Activated T-helper 1 cell treated with anti-CD3 and anti-CD28 coated beads, Interleukin-12 subunit alpha, Interleukin-12 subunit beta, Interleukin-2, Interleukin-4 antibody, amounts not matched to agents 30 ng/mL and 10 ng/mL and 1 ng/mL, durations not matched to agents 14 hours and 24 hours and 36 hours (primary cell): ENCODE data around the gene SAMD8. TPM values are rescaled to one million over a fixed set of nuclear protein-coding genes. Genes with fewer than 3 reads are reported as not detected.

Experiments used
- DNase-seq: peaks from one replicate; pipeline ENCODE4 v3.0.0; 2021; ENCODE audit warnings: low spot score
- H3K27ac Mint-ChIP-seq: one replicate; pipeline ENCODE4 v1.8.0; 2021; ENCODE audit warnings: mild to moderate bottlenecking, mixed read lengths
- H3K27me3 Mint-ChIP-seq: one replicate; pipeline ENCODE4 v1.8.0; 2022; ENCODE audit warnings: mild to moderate bottlenecking, moderate library complexity, mixed read lengths; ENCODE audit not compliant: insufficient read depth
- H3K36me3 Mint-ChIP-seq: one replicate; pipeline ENCODE4 v1.8.0; 2021; ENCODE audit warnings: low read depth, mixed read lengths
- H3K4me1 Mint-ChIP-seq: one replicate; pipeline ENCODE4 v1.8.0; 2021; ENCODE audit warnings: low read depth, mixed read lengths
- H3K4me3 Mint-ChIP-seq: one replicate; pipeline ENCODE4 v1.8.0; 2021; ENCODE audit warnings: mild to moderate bottlenecking, moderate library complexity, mixed read lengths
- H3K9me3 Mint-ChIP-seq: one replicate; pipeline ENCODE4 v1.8.0; 2021; ENCODE audit warnings: mixed read lengths
- intact Hi-C: fragments of 100-400 bp; cut with micrococcal nuclease; formaldehyde crosslinking; loops from one replicate; pipeline ENCODE4 v1.15.1; 2024
- total RNA-seq: library from RNA; stranded (reverse); gene quantifications from 2 replicates; pipeline ENCODE4 v1.2.3, GENCODE V29; 2022

The SAMD8 gene
- total RNA-seq, 1 donor from 2014 or later: 16.2 TPM

DNA sequence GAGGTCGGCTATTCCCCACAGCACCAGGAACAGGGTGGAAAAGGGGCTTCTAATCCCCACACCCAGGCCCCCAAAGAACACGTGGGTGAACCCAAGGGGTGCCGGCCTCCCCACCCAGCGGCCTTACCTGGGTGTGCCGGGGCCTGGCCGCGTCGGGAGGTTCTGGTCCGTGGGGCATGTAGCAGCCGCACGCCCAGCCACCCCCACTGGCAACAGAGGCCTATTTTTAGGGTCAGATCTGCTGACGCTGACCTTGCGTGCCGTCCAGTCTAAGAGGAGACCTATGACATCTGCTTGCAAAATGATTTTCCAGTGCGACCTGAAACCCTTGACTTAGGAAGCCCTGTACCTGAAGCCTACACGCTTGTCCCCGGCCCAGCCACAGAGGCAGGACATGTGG is 38.0 kb upstream of the SAMD8 start:
- H3K36me3 Mint-ChIP-seq: no peaks in the 10 kb centered on the region
- H3K4me1 Mint-ChIP-seq: peaks cover 19% of the 10 kb centered on the region
- no peak for DNase-seq
- H3K9me3 Mint-ChIP-seq: no peaks in the 10 kb centered on the region
- intact Hi-C loops: no loop called here
- H3K27ac Mint-ChIP-seq: no peak overlapping the region
- H3K27me3 Mint-ChIP-seq: no peaks in the 10 kb centered on the region
- no peak overlapping the region for H3K4me3 Mint-ChIP-seq

DNA sequence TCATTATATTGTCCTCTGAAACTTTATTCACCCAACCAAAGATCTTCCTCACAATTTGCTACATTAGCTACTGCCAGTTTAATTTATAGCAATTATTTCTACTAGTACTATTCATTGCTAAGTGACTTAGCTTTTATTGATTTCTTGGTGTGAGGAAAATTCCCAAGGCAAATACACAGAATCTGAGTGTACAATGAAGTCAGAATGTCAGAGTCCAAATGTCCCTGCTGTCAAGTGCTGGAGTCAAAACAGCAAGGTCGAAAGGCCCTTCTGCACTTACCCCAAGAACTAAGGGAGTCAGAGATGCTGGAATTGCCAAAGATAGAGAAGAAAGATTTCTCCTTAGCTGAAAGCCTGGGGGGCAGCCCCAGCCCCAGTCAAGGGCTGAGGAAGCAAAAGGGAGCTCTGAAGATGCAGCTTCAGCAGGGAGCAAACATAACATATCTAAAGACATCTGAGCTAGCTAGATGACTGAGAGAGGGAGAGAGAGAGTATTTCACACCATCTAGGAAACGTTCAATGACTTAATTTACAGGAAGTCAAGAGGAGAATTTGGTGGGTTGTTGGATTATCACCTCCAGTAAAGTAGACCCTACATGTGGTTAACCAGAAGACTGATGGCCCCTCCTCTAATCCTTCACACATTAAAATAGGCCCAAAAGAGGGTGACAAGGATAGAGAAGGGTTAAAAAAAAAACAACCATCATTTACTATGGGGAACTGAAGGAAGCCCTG is 36.6 kb upstream of the SAMD8 start:
- intact Hi-C loops: no loop called here
- Mint-ChIP-seq H3K9me3 (no peaks in the 10 kb centered on the region), H3K4me3 (no peak overlapping the region), H3K4me1 (peaks cover 19% of the 10 kb centered on the region), H3K27ac (no peak overlapping the region), H3K27me3 (no peaks in the 10 kb centered on the region), H3K36me3 (no peaks in the 10 kb centered on the region)
- DNase-seq: no peak

DNA sequence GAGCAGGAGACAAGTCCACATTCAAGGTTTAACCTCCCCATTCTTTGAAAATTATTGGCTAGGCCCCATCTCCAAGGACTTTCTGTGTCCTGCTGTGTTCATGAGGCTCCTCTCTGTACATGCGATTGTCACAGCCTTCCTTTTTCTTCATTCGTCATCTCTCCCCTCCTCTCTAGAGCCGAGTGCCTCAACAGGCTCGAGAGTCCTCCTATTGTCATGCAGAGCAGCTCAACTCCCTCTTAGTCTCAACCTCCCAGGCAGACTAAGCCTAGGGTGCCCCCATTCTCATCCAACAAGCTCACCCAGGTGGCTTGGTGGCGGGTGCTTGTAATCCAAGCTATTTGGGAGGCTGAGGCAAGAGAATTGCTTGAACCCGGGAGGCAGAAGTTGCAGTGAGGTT is 35.1 kb upstream of the SAMD8 start:
- Mint-ChIP-seq H3K36me3 (no peaks in the 10 kb centered on the region), H3K4me3 (no peak overlapping the region), H3K27ac (no peak overlapping the region), H3K27me3 (no peaks in the 10 kb centered on the region), H3K9me3 (peaks cover 3% of the 10 kb centered on the region), H3K4me1 (peaks cover 14% of the 10 kb centered on the region)
- DNase-seq: no peak
- intact Hi-C loops: no loop called here

DNA sequence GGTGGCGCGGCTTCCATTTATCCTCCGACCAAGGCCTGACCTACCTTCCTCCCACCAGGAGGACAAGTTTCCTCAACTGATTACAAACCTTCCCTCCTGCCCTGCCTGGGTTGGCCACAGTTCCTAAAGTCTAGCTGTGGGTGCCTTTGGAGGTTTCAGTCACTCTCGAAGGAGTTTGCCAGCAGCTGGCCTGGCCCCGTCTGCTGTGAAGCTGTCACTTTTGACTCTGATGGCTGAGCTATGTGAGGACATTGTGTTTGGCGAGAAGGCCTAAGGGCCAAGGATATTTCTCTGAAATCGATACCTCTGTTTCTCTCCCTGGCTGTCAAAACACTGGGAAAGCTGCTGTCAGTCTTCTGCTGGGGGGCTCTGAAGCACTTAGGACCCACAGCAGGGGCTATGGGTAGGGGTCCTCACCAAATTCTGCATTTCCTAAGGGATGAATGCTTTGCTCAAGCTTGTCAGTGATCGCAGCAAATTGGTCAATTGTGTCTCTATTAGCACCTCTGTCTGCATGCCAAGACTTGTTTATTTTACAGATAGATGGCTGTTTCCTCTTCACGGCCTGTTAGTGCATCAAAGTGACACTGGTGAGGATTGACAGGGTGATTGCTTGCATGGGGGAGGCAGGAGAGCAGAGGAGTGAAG is 31.9 kb upstream of the SAMD8 start:
- Mint-ChIP-seq H3K36me3 (no peaks in the 10 kb centered on the region), H3K27ac (no peak overlapping the region), H3K4me3 (no peak overlapping the region), H3K27me3 (peaks cover 4% of the 10 kb centered on the region), H3K4me1 (peaks cover 11% of the 10 kb centered on the region), H3K9me3 (peaks cover 7% of the 10 kb centered on the region)
- no peak for DNase-seq
- intact Hi-C loops: no loop called here

DNA sequence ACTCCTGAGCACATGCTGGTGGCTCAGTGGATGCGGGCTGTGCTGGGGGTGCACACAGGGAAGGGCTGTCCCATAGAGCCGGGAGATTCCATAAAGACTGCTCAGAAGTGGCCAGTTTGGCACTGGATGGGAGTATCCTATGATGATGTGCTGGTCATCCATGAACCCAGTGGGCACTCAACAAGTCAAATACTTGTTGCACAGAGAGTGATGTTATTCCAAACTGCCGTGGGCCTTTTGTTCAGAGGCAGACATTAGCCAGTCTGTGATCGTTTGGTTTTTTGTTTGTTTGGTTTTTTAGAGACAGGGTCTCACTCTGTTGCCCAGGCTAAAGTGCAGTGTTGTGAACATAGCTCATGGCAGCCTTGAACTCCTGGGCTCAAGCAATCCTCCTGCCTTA is 30.9 kb upstream of the SAMD8 start:
- Mint-ChIP-seq H3K27ac (no peak overlapping the region), H3K9me3 (peaks cover 7% of the 10 kb centered on the region), H3K27me3 (peaks cover 4% of the 10 kb centered on the region), H3K4me1 (peaks cover under 1% of the 10 kb centered on the region), H3K4me3 (no peak overlapping the region), H3K36me3 (no peaks in the 10 kb centered on the region)
- no peak for DNase-seq
- intact Hi-C loops: no loop called here

DNA sequence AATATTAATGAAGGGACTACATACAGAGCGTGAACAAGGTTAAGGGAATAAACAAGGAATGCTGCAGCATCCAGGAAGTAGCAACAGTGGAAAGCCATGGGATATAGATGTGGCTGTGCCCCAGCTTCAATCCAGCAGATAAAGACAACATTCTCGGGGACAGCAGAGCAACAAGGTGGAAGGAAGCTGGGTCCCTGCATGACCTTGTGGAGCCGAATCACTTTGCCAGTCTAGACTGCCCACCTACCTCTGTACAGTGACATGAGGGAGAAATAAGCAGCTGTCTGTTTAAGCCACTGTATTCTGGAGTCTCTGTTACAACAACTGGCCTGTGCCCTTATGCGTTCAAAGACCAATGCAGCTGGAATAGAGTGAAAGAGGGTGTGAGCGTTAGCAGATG is 30.1 kb upstream of the SAMD8 start:
- H3K36me3 Mint-ChIP-seq: no peaks in the 10 kb centered on the region
- H3K27me3 Mint-ChIP-seq: peaks cover 4% of the 10 kb centered on the region
- H3K4me3 Mint-ChIP-seq: no peak overlapping the region
- H3K4me1 Mint-ChIP-seq: no peaks in the 10 kb centered on the region
- no peak overlapping the region for H3K27ac Mint-ChIP-seq
- H3K9me3 Mint-ChIP-seq: peaks cover 7% of the 10 kb centered on the region
- intact Hi-C loops: no loop called here
- no peak for DNase-seq

DNA sequence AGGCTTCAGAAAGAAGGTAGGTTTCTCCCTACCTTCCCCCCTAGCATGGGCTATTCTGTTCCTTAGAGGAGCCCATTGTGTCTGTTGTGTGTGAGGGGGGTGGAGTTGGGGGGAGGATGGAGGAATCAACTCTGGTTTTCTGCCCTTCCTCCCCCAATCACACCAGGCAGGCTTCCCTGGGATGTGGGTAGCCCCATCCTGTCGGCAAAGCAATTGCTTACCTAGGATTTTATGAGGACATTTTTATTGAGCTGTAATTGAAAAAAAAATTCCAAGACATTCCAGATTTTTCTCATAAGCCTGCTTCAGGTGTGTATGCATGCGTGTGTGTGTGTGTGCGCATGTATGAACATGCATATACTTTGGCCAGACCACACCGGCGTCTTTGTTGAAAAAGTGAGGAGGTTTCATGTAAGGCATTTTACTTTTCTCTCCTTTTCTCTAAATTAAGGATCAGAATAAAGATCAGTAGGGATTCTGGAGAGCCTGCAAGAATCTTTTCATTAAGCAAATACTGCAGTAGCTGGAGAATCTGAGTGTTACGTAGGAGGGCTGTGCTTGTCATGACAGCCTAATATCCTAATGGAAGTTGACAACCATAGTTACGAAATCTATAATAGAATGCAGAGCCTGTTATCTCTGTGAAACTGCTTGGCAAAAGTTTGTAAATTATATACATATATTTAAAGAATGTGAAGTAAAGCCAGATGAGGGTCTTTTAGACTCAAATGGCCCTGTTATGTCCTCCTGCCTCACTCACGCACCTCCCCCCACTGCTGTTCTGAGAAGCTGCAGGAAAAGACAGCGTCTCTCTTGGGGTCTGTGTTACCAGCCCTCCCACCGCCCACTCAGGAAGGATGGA is 27.3 kb upstream of the SAMD8 start:
- H3K4me3 Mint-ChIP-seq: no peak overlapping the region
- H3K36me3 Mint-ChIP-seq: no peaks in the 10 kb centered on the region
- peaks cover 7% of the 10 kb centered on the region for H3K9me3 Mint-ChIP-seq
- no peak overlapping the region for H3K27ac Mint-ChIP-seq
- H3K4me1 Mint-ChIP-seq: no peaks in the 10 kb centered on the region
- DNase-seq: no peak
- intact Hi-C loops: no loop called here
- peaks cover 4% of the 10 kb centered on the region for H3K27me3 Mint-ChIP-seq

DNA sequence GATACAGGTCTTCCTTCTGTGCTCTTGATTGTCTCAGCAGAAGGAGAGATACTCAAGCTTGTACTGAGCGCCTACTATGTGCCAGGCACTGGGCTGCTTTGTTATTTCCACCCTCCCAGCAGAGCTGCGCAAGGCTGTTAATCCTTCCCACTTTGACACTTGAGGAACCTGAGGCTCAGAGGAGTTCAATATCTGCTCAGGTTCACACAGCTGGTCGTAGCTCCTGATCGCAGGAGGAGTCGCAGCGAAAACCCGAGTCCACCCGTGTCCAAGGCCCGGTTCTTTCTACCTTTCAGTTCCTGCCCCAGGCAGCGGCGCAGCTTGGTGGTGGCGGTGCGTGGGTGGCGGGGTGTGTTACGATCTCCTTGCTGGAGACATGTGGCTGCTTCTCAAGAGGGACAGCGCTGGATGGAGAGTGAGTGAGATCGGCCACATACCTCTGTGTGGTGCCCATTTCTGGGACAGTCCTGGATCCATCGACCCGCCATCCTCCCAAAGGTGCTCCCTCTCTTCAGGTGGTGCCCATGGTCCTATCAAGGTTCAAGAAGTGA is 26.5 kb upstream of the SAMD8 start:
- intact Hi-C loops: no loop called here
- H3K4me1 Mint-ChIP-seq: no peaks in the 10 kb centered on the region
- H3K27me3 Mint-ChIP-seq: peaks cover 4% of the 10 kb centered on the region
- no peak overlapping the region for H3K4me3 Mint-ChIP-seq
- H3K36me3 Mint-ChIP-seq: no peaks in the 10 kb centered on the region
- H3K27ac Mint-ChIP-seq: no peak overlapping the region
- DNase-seq: no peak
- H3K9me3 Mint-ChIP-seq: peaks cover 7% of the 10 kb centered on the region

DNA sequence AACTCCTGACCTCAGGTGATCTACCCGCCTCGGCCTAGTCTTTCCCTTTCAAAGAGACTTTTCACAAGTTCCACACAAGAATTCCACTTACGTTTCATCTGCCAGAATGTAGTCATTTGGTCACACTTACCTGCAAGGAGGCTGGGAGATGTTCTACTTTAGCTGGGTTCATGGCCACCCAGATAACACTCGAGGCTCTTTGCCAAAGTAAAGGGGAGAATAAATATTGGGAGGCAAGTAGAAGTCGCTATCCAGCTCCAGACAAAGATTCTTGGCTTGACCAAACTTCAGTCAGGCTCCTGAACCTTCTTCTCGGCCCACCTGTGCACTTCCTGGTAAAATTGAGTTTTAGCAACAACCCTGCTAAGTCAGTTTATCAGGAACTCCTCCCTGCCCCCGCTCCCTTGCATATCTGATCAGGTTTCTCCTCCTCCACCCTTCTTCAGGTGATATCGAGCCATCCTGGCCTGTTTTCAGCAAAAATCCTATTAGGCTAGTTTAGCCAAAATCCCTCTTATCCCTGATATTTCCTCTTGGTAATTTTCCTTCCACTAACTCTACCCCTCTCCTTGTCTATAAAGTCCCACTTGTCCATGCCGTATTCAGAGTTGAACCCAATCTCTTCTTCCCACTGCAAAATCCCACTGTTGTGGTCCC is 25.1 kb upstream of the SAMD8 start:
- intact Hi-C loops: no loop called here
- Mint-ChIP-seq H3K36me3 (no peaks in the 10 kb centered on the region), H3K9me3 (peaks cover 4% of the 10 kb centered on the region), H3K4me3 (no peak overlapping the region), H3K27ac (no peak overlapping the region), H3K4me1 (no peaks in the 10 kb centered on the region), H3K27me3 (peaks cover 4% of the 10 kb centered on the region)
- DNase-seq: no peak

DNA sequence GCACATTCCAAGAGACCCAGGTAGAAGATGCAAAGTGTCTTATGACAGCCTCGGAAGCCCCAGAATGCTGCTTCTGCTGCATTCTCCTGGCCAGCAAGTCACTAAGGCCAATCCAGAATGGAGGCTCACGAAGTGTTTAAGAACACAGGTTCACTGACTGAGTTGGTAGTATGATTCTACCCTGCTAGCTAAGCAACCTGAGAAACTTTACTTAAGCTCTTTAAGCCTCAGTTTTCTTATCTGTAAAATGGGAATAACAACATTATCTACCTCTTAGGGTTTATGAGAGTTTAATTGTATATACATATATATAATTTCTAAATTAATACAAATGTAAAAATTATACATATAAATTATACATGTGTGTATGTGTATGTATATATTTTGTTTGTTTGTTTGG is 22.8 kb upstream of the SAMD8 start:
- no peaks in the 10 kb centered on the region for H3K4me1 Mint-ChIP-seq
- intact Hi-C loops: no loop called here
- no peak overlapping the region for H3K27ac Mint-ChIP-seq
- H3K36me3 Mint-ChIP-seq: no peaks in the 10 kb centered on the region
- no peaks in the 10 kb centered on the region for H3K27me3 Mint-ChIP-seq
- no peak for DNase-seq
- H3K4me3 Mint-ChIP-seq: no peak overlapping the region
- H3K9me3 Mint-ChIP-seq: no peaks in the 10 kb centered on the region

DNA sequence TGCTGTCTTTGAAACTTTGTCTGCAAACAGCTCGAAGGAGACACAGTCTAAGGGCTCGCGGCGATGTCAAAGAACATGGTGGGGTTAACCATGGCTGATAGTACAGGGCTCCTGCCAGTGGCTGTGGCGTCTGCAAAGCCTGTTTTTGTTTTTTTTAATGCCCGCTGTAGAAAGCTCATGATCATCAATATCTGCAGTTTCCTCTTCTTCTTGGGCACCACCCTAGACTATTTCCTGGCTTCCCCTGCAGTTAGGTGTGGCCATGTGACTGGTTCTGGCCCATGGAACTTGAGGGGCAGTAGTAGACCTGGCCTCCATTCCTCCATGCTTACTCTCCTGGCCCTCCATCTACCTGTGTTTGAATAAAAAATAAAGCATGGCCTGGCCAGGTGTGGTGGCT is 21.8 kb upstream of the SAMD8 start:
- no peaks in the 10 kb centered on the region for H3K36me3 Mint-ChIP-seq
- intact Hi-C loops: no loop called here
- no peak for DNase-seq
- no peaks in the 10 kb centered on the region for H3K9me3 Mint-ChIP-seq
- no peak overlapping the region for H3K4me3 Mint-ChIP-seq
- H3K27me3 Mint-ChIP-seq: no peaks in the 10 kb centered on the region
- H3K4me1 Mint-ChIP-seq: no peaks in the 10 kb centered on the region
- H3K27ac Mint-ChIP-seq: no peak overlapping the region

DNA sequence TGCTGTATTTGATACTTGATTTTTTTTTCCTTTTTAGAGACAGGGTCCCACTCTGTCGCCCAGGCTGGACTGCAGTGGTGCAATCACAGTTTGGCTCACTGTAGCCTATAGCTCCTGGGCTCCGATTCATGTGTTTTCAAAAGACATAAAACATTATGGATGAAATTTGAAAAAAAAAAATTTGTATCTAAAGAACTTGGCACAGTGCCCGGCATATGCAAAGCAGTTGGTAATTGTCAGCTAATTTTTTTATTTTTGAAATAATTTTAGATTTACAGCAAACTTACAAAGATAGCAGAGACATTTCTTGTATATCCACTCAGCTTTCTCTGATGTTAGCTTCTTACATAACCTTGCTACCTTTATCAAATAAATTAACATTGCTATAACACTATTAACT is 20.3 kb upstream of the SAMD8 start:
- intact Hi-C loops: no loop called here
- no peak for DNase-seq
- Mint-ChIP-seq H3K4me3 (no peak overlapping the region), H3K36me3 (no peaks in the 10 kb centered on the region), H3K9me3 (no peaks in the 10 kb centered on the region), H3K27ac (no peak overlapping the region), H3K27me3 (no peaks in the 10 kb centered on the region), H3K4me1 (no peaks in the 10 kb centered on the region)
